Right lobe of liver (tissue), 6 donors: ENCODE measurements around the gene HPX. TPM values are rescaled to one million over a fixed set of nuclear protein-coding genes. Genes with fewer than 3 reads are reported as not detected.

Experiments
- ATAC-seq, 4 donors: fragments of 200-7000 bp; cut with Tn5 transposase; one replicate each; pipeline ENCODE4 v1.9.1; 2020; ENCODE audit warnings: mild to moderate bottlenecking in 4 of 4, moderate library complexity in 4 of 4
- DNase-seq, 3 donors: peaks; one replicate each; pipeline ENCODE4 v3.0.0-alpha.2; 2020
- H3K27ac ChIP-seq, 3 donors: fragments of 200-600 bp; one replicate each; pipeline ENCODE4 v1.8.0; 2022
- H3K27me3 ChIP-seq, 2 donors: fragments of 200-600 bp; one replicate each; pipeline ENCODE4 v1.8.0; 2022
- H3K36me3 ChIP-seq, 4 donors: fragments of 200-600 bp; sonication (generic) in 1 of 4; one replicate each; pipeline versions ENCODE4 v1.5.1 to v1.8.0; 2017 to 2022; ENCODE audit warnings: control low read depth in 1 of 4
- H3K4me1 ChIP-seq, 4 donors: fragments of 200-600 bp; sonication (generic) in 1 of 4; one replicate each; pipeline versions ENCODE4 v1.5.1 to v1.8.0; 2017 to 2022; ENCODE audit warnings: control low read depth in 1 of 4
- H3K4me3 ChIP-seq, 3 donors: fragments of 200-600 bp; one replicate each; pipeline ENCODE4 v1.8.0; 2022
- H3K9me3 ChIP-seq, 4 donors: fragments of 200-600 bp; sonication (generic) in 1 of 4; one replicate each; pipeline versions ENCODE4 v1.5.1 to v1.8.0; 2017 to 2022; ENCODE audit warnings: control low read depth in 1 of 4
- POLR2A ChIP-seq: fragments of 450-650 bp; IDR thresholded peaks from one replicate; pipeline ENCODE4 v1.6.1; 2017; ENCODE audit warnings: antibody characterized with exemption, mild to moderate bottlenecking
- WGBS: methylation state at CpG from one replicate; pipeline ENCODE4 v1.1.6; 2018; ENCODE audit warnings: low coverage, low lambda C conversion rate; ENCODE audit not compliant: insufficient coverage; ENCODE audit errors: missing lambda C conversion rate; 5-methylcytosine and 5-hydroxymethylcytosine counted together
- intact Hi-C, 2 donors: fragments of 100-400 bp; cut with DNase I; formaldehyde crosslinking; loops; one replicate each; pipeline versions ENCODE4 v1.11.2 to v1.14.1; 2022
- total RNA-seq, 6 experiments: library from RNA; depleted of rRNA in 2 of 6; stranded (reverse); fragments of >200 nt in 2 of 6; fragmentation: NEBNext Ultra II Directional in 3 of 6; extraction: Animal tissue kit (Norgen Biotek cat#: 25700) in 3 of 6; gene quantifications; one replicate each; pipeline versions ENCODE4 v1.1.0 to v1.2.4, GENCODE V29; 2016 to 2023
- TF ChIP-seq, protein P1 (sequence below), 4 donors: fragments of 200-600 bp in 3 of 4; fragments of 450-650 bp in 1 of 4; IDR thresholded peaks; one replicate each; pipeline versions ENCODE4 v1.5.1 to v1.8.0; 2016 to 2022; ENCODE audit warnings: antibody characterized with exemption in 4 of 4, mild to moderate bottlenecking in 2 of 4
- donor health status: DM: no; HTN: yes; CAD: no.
- donor health status: DM: no; HTN: no; CAD: no.
- donor health status: DM: no; HTN: no; CAD: no.
- donor health status: DM: no; HTN: yes; CAD: no.
- donor health status: DM: no; HTN: yes; CAD: no.

Gene HPX
- total RNA-seq, 6 experiments from 2014 or later = 3,555 to 5,250 (median 4,456) TPM

DNA sequence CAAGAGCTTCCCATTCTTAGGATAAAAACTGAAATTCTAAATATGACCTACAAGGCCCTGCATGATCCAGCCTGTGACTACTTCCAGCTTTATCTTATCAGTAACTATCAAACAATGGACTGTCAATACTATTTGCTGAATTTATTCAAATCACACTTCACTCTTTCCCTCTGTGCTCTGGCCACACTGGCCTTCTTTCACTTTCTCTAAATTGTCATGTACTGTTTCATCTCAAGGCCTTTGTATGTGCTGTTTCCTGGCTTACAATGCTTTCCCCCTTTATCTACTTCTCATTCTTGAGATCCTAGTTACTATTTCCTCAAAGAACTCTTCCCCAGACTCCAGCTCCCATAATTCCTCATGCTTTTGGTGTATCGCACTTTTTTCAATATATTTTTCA lies 46.2 kb upstream of the HPX start:
- H3K9me3 ChIP-seq = no peaks in the 10 kb centered on the region
- peak in 1 of 4 donors; percentile 19 for ATAC-seq
- TF ChIP-seq, protein P1, sequence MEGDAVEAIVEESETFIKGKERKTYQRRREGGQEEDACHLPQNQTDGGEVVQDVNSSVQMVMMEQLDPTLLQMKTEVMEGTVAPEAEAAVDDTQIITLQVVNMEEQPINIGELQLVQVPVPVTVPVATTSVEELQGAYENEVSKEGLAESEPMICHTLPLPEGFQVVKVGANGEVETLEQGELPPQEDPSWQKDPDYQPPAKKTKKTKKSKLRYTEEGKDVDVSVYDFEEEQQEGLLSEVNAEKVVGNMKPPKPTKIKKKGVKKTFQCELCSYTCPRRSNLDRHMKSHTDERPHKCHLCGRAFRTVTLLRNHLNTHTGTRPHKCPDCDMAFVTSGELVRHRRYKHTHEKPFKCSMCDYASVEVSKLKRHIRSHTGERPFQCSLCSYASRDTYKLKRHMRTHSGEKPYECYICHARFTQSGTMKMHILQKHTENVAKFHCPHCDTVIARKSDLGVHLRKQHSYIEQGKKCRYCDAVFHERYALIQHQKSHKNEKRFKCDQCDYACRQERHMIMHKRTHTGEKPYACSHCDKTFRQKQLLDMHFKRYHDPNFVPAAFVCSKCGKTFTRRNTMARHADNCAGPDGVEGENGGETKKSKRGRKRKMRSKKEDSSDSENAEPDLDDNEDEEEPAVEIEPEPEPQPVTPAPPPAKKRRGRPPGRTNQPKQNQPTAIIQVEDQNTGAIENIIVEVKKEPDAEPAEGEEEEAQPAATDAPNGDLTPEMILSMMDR (IDR thresholded peaks at IDR 0.05) = no peak
- no peak for TF ChIP-seq POLR2A
- 76% methylated on average over 1 of the region's 1 CpG for WGBS
- no peaks in the 10 kb centered on the region for H3K27me3 ChIP-seq
- H3K27ac ChIP-seq = no peak overlapping the region
- no peak overlapping the region for H3K4me3 ChIP-seq
- H3K4me1 ChIP-seq = peaks cover 0 to 32% (median 9%) of the 10 kb centered on the region in 4 donors
- peaks cover 0 to 37% (median 2%) of the 10 kb centered on the region in 4 donors for H3K36me3 ChIP-seq
- no peak for DNase-seq
- intact Hi-C loops = no loop called here

DNA sequence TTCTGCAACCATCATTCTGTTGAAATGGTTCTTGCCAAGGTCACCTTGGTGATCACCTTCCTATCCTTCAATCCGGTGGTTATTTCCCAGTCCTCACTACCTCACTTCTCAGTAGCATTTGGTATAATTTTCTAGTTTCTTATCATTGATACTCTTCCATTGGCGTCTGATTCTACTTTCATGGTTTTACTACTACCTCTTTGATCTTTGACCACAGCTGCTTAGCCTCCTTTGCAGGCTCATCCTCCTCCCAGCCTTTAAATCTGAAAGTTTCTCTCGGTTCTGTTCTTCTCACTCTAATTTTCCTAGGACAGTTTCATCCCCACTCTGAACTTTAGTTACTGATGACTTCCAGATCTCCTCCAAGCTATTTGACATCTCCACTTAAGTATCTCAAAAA lies 45.5 kb upstream of the HPX start:
- DNase-seq (no peak), ATAC-seq (no peak)
- intact Hi-C loops = no loop called here
- peaks cover 0 to 34% (median 9%) of the 10 kb centered on the region in 4 donors for H3K4me1 ChIP-seq
- no peaks in the 10 kb centered on the region for H3K9me3 ChIP-seq
- TF ChIP-seq, protein P1 (IDR thresholded peaks at IDR 0.05) = no peak
- TF ChIP-seq POLR2A = no peak
- no peak overlapping the region for H3K4me3 ChIP-seq
- peaks cover 0 to 37% (median 2%) of the 10 kb centered on the region in 4 donors for H3K36me3 ChIP-seq
- no peak overlapping the region for H3K27ac ChIP-seq
- H3K27me3 ChIP-seq = no peaks in the 10 kb centered on the region
- WGBS = 91% methylated on average over 3 of the region's 3 CpGs

DNA sequence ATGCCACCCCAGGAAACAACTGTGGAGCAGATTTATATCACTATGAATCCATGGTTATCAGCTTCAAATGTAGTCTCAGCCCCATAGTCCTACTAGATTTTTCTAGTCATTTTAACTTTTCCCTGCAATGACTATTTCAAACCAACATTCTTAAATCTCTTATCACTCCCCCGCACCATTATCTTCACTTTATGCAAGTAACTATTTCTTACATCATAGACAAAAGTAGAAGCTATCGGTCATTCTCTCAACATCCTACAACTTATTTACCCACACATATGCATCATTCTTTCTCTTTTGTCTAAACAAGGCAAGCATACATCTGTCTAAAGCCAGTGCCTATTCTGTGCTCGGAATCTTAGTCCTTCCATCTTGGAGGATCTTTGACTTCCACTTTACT lies 44.9 kb upstream of the HPX start:
- no peak for TF ChIP-seq POLR2A
- TF ChIP-seq, protein P1 (IDR thresholded peaks at IDR 0.05) = no peak
- DNase-seq = no peak
- intact Hi-C loops = no loop called here
- H3K4me3 ChIP-seq = no peak overlapping the region
- peaks cover 0 to 37% (median 2%) of the 10 kb centered on the region in 4 donors for H3K36me3 ChIP-seq
- no peak overlapping the region for H3K27ac ChIP-seq
- ATAC-seq = no peak
- H3K27me3 ChIP-seq = no peaks in the 10 kb centered on the region
- WGBS = 53% methylated on average over 3 of the region's 3 CpGs
- peaks cover 0 to 36% (median 9%) of the 10 kb centered on the region in 4 donors for H3K4me1 ChIP-seq
- no peaks in the 10 kb centered on the region for H3K9me3 ChIP-seq

DNA sequence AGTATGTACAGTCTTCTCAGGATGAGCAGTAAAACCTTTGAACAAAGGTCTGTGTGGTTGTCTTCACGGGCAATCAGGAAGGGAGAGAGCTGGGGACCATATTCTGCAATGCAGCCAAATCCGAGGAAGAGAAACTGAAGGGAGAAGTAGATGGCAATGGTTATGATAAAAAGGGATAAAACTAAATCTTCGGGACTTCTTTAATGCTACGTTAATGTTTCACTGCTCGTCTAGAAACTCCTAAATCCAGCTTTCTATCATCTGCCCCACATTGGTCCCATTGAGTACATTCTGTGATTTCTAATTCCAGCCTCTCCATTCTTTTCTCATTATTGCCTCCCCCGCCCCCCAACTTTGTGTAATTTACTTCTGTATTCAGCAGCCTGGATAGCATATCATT lies 42.2 kb upstream of the HPX start:
- no peaks in the 10 kb centered on the region for H3K9me3 ChIP-seq
- H3K36me3 ChIP-seq = peaks cover 0 to 51% (median 6%) of the 10 kb centered on the region in 4 donors
- no peak for TF ChIP-seq POLR2A
- TF ChIP-seq, protein P1 (IDR thresholded peaks at IDR 0.05) = no peak
- no peak for ATAC-seq
- intact Hi-C loops = no loop called here
- H3K4me3 ChIP-seq = no peak overlapping the region
- no peak overlapping the region for H3K27ac ChIP-seq
- H3K27me3 ChIP-seq = no peaks in the 10 kb centered on the region
- 82% methylated on average over 6 of the region's 6 CpGs for WGBS
- no peak for DNase-seq
- H3K4me1 ChIP-seq = peaks cover 0 to 25% (median 3%) of the 10 kb centered on the region in 4 donors

DNA sequence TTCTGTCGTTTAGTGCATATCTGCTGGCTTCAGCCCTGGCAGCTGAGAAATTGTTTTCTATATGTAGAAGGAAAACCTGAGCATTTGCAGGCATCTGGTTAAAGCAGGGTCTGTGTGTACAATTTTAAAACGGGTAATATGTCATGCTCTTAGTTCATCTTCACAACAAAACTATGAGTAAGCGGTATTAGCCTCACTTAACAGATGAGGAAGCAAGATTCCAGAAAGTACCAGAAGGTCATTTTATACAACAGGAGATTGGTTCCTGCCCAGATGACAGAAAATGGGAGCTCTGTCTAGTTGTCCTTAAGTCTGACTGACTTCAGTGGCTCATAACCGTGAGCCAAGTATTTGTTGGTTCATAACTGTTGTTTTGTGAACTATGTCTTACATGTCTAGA lies 41.7 kb upstream of the HPX start:
- Histone ChIP-seq H3K36me3 (peaks cover 0 to 55% (median 9%) of the 10 kb centered on the region in 4 donors), H3K4me1 (peaks cover 0 to 21% (median 3%) of the 10 kb centered on the region in 4 donors), H3K27ac (peak overlapping the region in 2 of 3 donors; percentile 81 to 90), H3K4me3 (peak overlapping the region in 1 of 3 donors; percentile 82), H3K9me3 (no peaks in the 10 kb centered on the region), H3K27me3 (no peaks in the 10 kb centered on the region)
- 88% methylated on average over 4 of the region's 4 CpGs for WGBS
- no peak for TF ChIP-seq POLR2A
- TF ChIP-seq, protein P1 (IDR thresholded peaks at IDR 0.05) = no peak
- intact Hi-C loops = no loop called here
- no peak for ATAC-seq
- no peak for DNase-seq
